HG03432 (cell line): ENCODE measurements around the gene TMSB10.
A peak's percentile ranks its signal among the peaks of the same experiment; 100 is the strongest.
"Not testable (repeated sequence)": the region's sequence is repeated elsewhere in the genome, so short reads cannot be mapped to it uniquely, and the experiment has no call there.

Experiments
- ATAC-seq: cut with Tn5 transposase; IDR thresholded peaks from one replicate; pipeline ENCODE4 v1.9.1; 2021; ENCODE audit warnings: mild to moderate bottlenecking, moderate library complexity; ENCODE audit not compliant: unreplicated experiment

The TMSB10 gene

DNA sequence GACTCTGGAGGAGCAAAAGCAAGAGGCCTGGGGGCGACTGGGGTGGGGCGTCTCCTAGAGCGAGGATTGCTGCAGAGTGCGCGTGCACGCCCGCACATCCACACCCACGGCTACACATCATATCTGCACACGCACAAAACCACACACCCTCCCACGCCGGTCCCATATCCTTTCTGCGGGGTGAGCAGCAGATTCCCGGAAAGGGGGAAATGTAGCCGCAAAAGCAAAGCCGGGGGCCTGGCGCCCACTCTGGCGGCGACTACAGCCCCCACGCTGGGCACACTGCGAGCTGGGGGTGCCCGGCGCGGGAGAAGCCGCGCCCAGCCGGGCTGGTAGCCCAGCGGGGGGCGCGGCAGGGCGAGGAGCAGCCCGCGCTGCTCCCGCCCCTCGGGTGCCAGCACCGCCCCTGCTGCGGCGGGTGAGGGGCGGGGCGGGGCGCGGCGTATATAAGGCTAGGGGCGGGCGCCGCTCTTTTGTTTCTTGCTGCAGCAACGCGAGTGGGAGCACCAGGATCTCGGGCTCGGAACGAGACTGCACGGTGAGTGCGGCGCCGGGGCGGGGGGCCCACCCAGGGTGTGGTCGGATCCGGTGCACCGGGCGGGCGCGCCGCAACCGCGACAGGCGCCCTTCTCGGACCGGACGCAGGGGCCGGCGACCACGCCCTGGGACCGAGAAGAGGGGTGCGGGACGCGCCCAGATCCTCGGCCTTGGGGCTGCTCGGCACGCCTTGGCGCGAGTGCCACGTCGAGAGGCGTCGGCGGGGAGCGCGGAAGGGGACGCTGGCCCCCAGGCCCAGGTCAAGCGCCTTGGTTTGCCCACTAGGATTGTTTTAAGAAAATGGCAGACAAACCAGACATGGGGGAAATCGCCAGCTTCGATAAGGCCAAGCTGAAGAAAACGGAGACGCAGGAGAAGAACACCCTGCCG is at the start of gene TMSB10:
Gene TMSB10, plus strand, starts transcription at position 476 of the 927 bp plus-strand sequence.
- peak; percentile 75 for ATAC-seq

DNA sequence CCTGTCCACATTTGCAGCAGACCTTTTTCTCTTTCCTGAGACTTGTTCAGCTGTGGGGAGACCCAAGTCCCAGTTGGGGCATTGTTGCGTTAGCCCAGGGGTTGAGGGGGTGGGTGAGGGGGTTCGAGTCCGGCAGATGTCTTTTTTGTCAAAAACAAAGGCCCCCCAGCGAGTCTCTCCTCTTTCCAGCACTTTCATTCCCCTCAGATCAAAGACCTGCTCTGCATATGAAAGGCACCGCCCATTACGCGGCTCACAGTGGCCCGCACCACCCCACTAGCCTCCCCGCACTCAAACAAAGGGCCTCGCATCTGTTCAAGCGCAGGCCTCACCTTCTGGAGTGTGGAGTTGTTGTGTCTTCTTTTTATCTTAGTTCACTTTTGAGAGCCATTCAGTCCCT is 49.7 kb upstream of the TMSB10 start:
- no peak for ATAC-seq

DNA sequence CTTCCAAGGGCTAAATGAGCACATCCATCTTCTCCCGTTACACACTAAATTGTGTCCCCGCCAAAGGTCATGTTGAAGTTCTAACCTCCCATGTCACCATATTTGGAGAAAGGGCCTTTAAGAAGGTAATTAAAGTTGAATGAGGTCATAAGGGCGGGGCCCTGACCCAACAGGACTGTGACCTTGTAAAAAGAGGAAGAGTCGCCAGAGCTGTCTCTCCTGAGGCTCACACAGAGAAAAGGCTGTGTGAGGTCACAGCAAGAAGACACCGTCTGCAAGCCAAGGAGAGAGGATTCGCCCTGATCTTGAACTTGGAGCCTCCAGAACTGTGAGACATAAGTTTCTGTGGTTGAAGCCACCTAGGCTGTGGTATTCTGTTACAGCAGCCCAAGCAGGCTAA is 48.7 kb upstream of the TMSB10 start:
- no peak for ATAC-seq

DNA sequence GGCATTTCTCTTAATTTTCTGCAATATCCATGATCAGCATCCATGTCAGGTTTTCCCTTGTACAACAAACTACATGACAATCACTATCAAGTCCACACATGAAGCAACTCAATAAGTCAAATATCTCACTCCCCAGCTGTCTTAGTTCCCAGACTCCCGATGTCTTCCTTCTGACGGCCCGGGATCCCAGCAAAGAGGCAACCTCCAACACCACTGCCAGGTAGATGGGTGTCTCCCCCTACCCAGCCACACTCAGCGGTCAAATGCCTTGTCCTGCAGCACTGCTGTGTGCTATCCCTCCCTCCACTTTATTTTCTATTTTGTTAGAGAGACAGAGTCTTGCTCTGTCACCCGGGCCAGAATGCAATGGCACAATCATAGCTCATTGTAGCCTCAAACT is 47.9 kb upstream of the TMSB10 start:
- no peak for ATAC-seq

DNA sequence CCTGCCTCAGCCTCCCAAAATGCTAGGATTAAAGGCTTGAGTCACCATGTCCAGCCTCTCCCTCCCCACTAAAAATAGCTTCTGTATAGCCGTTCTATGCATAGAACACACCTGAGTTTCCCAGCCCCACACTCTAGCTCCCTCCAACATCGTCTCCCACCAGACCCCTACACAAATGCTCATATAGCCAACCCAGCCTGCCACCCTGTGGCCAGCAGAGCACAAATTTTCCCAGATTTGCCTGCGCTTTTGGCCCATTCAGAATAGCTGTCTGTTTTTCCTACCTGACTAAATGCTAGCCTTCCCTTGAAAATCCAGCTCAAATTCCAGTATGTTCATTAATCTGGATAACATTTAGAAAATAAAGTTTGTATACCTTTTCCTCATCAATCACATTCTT is 47.3 kb upstream of the TMSB10 start:
- ATAC-seq: no peak

DNA sequence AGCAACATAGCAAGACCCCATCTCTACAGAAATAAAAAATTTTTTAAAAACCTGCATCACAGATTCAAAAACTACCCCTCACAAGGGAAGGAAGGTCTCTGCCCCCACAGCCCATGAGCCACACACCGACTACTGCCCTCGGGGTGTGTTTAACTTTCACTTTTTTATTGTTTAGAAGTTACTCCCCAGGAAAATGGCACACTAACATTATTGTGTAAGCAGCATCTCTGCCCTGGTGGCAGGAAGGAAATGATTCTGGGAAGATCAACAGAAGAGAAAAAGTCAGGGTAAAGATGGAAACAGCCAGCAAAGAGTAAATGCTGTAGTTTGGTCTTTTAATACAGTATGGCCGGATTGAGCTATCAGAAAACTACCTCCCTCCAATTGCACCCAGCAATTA is 46.5 kb upstream of the TMSB10 start:
- ATAC-seq: no peak

DNA sequence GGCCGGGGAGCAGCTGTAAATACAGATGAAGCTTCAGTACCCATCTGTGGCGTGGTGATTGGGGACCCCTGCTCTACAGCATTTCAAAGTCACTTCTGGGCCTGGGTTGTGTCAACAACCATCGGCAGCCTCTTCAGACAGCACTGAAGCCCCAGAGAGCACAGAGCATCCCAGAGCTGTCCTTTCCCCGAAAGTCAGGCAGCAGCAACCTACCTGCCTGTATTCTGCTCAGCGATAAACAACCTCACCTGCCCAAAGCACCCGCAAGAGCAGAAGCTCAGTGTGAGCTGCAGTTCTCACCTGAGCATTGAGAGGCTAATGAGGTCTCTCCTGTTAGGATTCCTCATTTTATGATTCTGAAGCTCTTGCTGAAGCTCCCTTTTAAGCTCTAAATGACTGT is 43.9 kb upstream of the TMSB10 start:
- ATAC-seq: no peak

DNA sequence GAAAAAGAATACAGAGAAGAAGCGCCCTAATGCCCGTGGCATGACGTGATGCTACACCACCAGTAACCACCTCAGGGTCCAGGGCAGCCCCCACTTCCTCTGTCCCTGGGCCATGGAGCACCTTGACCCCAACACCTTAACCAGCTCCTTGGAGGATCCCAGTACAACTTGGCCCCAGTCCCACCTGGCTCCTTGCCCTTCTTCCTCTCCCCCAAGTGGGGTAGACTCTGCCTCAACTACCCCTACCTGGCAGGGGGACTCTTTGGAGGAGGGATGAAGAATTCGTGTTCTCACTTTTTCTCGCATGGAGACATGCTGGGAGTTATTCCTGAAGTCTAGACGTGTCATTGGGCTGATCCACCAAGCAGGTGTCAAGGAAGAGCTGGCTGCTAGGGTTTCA is 43.5 kb upstream of the TMSB10 start:
- ATAC-seq: no peak

DNA sequence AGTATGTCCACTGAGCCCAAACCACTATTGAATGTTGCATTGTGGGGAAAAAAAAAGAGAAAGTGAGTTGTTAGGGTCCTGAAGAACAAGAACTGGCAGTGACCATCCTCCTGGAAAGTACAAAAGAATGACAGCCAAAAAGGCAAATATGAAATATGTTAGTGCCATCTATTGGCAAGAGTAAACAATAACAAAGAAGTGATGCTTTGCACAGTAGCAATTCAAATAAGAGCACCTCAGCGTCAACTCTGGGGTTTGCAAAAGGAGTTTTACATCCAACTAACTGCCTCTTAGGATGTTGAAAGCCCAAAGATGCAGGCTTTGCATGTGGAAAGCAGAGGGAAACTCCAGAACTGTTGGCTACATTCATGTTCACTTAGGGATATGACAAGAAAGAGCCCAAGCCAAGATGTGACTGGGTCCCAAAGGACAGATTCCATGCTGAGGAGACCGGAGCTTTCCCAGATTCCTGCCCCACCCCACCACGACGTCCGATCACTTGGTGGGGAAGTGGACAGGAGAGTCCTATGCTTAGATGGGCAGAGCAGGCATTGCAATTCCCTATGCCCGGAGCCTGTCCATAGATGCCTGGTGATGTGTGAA is 40.2 kb upstream of the TMSB10 start:
- peak; percentile 74 for ATAC-seq

DNA sequence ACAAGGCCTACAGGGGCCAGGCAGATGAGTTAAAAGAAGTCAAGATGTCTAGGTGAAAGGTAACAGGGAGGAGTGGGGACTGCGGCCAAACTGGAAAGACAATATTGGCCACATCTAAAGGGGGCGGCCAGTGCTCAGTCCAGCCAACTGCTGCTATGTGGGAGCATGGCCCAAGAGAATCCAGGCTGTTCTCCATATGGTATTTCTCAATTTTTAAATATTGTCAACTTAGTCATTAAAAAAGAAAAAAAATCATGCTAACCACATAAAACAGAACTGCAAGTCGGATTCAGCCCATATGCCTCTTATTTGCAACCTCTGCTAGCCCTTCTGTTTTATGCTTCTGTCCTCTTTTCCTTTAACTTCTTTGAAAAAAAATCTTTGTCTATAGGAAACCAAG is 39.3 kb upstream of the TMSB10 start:
- no peak for ATAC-seq

DNA sequence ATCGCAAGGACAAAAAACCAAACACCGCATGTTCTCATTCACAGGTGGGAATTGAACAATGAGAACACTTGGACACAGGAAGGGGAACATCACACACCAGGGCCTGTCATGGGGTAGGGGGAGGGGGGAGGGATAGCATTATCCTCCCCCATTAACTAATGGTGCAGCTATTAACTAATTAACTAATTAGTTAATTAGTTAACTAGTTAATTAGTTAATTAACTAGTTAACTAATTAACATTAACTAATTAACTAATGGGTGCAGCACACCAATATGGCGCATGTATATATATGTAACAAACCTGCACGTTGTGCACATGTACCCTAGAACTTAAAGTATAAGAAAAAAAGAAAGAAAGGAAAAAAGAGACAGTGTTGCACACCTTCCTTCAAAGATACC is 37.1 kb upstream of the TMSB10 start:
- not testable (repeated sequence) for ATAC-seq

DNA sequence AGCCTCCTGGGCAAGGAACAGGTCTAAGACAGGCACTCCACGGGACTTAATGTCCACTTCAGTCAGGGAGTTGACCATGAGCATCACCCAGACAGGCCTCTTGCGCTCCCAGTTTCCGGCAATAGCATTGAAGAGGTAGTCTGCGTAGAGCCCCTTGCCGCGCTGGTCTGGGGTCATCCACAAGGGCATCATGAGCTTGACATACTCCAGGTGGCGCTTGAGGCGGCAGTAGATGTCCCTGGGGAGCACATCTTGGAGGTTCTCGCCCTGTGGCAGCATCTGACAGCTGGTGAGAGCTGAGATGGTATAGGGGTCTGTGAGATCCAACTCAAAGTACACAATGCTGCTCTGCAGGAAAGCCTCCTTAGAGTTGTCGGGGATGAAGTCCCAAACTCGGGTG is 35.1 kb upstream of the TMSB10 start:
- no peak for ATAC-seq

DNA sequence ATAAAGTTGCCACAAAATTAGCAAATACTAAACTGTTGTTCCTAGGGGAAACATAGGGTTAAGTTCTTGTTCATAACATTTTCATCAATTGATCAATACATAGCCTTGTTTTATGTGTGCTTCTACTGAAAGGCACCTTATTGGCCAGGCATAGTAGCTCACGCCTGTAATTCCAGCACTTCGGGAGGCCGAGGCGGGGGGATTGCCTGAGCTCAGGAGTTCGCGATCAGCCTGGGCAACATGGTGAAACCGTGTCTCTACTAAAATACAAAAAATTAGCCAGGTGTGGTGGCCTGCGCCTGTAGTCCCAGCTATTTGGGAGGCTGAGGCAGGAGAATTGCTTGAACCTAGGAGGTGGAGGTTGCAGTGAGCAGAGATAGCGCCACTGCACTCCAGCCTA is 32.8 kb upstream of the TMSB10 start:
- ATAC-seq: not testable (repeated sequence)

DNA sequence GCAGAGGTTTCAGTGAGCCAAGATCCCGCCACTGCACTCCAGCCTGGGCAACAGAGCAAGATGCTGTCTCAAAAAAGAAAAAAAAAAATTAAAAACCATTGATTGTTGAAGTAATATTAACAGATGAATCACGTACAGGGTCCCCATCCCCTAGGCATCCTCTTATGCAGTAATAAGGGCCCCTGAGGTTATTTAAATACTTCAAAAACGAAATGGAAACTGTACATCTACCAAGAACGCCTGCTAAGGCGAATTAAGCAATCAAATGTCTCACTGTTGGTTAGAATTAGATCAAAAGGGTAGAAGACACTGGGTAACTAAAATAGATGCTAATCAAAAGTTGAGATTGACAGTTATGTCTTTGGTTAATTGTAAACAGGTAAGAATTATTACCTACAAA is 32.1 kb upstream of the TMSB10 start:
- ATAC-seq: no peak

DNA sequence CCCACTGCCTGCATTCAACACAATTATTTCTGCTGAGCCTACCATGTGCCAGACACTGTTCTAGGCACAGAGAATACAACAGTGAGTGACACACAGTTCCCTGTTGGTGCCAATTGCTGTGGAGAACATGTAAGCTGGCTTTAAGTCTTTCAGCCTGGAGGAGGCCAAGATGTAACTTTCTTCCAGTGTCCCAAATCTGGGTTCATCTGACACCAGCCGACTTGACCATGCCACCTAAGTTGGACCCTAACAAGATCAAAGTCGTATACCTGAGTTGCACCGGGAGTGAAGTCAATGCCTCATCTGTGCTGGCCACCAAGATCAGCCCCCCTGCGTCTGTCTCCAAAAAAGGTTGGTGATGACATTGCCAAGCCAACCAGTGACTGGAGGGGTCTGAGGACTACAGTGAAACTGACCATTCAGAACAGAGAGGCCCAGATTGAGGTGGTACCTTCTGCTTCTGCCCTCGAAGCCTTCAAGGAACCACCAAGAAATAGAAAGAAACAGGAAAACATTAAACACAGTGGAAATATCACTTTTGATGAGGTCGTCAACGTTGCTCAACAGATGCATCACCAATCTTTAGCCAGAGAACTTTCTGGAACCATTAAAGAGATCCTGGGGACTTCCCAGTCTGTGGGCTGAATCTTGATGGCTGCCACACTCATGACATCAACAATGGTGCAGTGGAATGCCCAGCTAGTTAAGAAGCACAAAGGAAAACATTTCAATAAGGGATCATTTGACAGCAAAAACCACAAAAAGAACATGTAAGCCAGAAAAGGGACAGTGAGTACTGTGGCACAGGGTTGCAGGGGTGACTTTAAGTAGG is 30.9 kb upstream of the TMSB10 start:
- no peak for ATAC-seq

DNA sequence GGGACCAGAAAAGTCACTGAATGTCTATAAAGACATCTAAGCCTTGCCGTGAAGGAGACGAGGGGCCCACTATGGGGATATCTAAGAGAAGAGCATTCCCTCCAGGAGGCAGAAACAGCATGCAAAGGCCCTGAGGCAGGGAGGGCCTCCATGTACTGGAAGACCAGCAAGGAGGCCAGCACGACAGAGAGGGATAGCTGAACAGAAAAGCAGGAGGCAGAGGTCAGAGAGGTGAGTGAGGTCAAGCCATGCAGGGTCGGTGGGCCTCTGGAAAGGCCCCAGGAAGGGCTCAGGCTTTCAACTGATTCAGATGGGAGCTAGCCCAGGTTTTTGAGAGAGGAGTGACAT is 30.3 kb upstream of the TMSB10 start:
- ATAC-seq: no peak

DNA sequence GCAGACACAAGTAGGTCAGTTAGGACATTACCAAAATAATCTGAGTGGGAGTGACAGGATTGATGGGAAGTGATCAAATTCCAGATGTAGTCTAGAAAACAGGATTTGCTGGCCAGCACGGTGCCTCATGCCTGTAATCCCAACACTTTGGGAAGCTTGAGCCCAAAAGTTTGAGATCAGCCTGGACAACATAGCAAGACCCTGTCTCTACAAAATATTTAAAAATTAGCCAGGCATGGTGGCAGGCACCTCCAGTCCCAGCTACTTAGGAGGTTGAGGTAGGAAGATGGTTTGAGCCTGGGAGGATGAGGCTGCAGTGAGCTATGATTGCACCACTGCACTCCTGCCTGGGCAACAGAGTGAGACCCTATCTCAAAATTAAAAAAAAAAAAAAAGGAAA is 29.8 kb upstream of the TMSB10 start:
- not testable (repeated sequence) for ATAC-seq

DNA sequence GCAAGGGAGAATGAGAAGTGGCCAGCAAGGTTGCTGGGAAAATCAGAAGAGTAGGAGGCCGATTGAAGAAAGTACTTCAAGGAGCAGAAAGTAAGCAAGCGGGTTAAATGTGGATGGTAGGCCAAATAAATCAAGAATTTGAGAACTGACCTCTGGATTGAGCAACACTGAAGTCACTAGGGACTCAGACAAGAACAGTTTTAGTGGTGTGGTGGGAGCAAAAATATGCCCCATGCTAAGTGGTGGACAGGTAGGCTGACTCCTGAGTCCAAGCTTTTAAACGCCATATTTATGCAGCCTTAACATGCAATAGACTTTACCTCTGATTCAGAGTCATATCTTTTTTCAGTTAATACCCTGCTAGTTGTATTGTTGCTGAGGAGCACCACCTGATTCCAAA is 29.1 kb upstream of the TMSB10 start:
- no peak for ATAC-seq

DNA sequence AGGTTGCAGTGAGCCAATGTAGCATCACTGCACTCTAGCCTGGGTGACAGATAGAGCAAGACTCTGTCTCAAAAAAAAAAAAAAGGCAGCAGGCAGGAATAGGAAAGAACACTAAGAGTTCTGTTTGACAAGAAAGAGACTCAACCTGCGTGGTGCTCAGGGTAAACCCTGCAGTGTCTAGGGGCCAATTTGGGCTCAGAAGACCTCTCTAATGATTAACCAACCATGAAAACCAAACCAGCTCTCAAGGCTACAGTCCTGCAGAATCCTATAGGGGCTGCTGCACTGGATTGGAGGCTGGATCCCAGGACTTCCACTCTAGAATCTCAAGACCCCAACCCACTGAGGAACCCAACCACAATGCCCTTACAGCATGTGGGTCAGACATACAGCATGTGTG is 27.0 kb upstream of the TMSB10 start:
- no peak for ATAC-seq

DNA sequence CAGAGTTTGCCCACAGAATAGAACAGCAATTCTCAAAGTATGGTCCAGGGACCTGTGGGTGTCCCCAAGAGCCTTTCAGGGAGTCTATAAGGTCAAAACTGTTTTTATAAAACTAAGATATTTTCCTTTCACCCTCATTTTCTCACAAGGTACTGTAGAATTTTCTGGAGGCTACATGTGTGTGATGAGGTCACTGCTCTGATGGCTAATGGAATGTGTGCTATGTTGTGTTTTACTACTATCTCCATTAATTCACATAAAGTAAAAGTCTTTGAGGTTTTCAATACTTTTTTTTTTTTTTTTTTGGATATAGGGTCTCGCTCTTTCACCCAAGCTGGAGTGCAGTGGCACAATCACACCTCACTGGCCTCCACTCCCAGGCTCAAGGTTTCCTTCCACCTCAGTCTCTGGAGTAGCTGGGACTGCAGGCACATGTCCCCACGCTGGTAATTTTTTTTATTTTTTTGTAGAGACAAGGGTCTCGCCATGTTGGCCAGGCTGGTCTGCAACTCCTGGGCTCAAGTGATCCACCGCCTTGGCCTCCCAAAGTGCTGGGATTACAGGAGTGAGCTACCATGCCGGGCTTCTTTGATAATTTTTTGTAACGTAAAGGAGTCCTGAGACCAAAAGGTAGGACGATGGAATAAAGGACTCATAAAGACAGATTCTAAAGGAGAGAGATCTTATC is 26.4 kb upstream of the TMSB10 start:
- ATAC-seq: no peak
